ENCODE data around the gene PLXNB3.

PLXNB3 gene

DNA sequence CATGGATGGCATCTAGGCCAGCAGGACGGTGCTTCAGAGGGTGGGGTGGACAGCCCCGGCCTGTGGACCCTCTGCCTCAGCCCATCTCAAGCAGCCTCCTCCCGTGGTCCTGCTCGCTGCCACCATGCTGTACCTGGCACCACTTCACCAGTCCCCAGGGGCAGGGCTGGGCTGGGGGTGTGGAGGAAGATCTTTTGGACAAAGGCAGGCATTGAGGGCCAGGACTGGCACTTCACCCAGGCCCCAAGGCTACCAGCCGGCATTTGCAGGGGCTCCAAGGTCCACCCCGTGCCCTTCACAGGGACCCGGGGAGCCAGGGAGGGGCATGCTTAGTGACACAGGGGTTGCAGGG, 713 bp downstream of the PLXNB3 start:
- Histone ChIP-seq H3K9ac (no peak overlapping the region), H4K20me1 (ENCODE audit: insufficient read depth) (no peaks in the 10 kb centered on the region), H3K4me3 (IDR thresholded peaks at IDR 0.05; ENCODE audit: insufficient read depth, low read depth, low read length) (no peak overlapping the region), H3K79me2 (ENCODE audit: insufficient read depth, low read depth) (no peaks in the 10 kb centered on the region), H3K27me3 (ENCODE audit: insufficient read depth, low read depth) (no peaks in the 10 kb centered on the region), H3K27ac (no peak overlapping the region), H3K36me3 (ENCODE audit: insufficient read depth) (no peaks in the 10 kb centered on the region), H3K4me2 (no peak overlapping the region), H2AFZ (ENCODE audit: low read depth) (no peak overlapping the region), H3K4me1 (ENCODE audit: low read depth, poor library complexity, severe bottlenecking) (no peaks in the 10 kb centered on the region)
- TF ChIP-seq CTCF (conservative IDR thresholded peaks at IDR 0.05; ENCODE audit: low read depth, low read length), result no peak

DNA sequence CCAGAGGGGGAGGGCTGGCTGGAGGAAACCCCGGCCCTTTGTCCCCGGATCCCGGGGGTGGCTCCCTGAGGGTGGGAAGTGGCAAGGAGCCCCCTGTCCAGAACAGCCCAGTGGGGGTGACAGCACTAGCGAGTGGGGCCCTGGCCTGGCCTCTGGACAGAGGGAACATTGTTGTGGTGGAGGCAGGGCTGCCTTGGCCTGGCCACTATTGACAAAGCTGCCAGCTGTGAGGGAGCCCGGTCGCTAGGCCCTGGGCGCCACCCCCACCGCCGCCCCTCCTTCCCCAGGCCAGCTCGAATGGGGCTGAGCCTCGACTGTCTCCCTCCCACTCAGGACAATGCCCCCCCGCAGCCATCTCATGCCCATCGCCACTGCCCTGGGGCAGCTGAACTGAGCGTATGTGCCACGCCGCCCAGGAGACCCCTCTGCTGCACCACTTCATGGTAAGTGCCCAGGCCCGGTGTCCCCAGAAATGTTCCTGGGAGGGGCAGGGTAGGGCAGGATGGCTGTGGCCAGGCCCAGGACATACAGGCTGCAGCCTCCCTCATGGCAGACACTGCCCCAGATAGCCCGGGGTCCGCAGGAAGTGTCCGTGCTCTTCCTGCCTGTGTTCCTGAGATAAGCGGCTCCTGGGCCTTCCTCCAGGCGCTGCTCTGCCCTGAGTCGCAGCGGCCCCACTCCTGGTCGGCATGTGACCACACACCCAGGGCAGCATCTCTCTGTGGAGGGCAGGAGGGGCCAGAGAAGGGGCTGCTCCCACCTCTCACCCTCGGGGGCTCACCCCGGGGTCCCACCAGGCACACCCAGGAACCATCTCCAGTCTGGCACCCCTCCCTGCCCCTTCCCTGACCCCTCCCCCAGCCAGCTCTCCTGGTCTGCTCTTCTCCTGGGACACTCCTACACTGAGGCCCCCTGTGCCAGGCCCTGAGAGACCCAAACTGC, 1.4 kb downstream of the PLXNB3 start:
- Histone ChIP-seq H3K4me1 (ENCODE audit: low read depth, poor library complexity, severe bottlenecking) (no peaks in the 10 kb centered on the region), H2AFZ (ENCODE audit: low read depth) (no peak overlapping the region), H3K79me2 (ENCODE audit: insufficient read depth, low read depth) (no peaks in the 10 kb centered on the region), H3K4me2 (no peak overlapping the region), H3K9ac (no peak overlapping the region), H3K36me3 (ENCODE audit: insufficient read depth) (no peaks in the 10 kb centered on the region), H3K4me3 (IDR thresholded peaks at IDR 0.05; ENCODE audit: insufficient read depth, low read depth, low read length) (no peak overlapping the region), H4K20me1 (ENCODE audit: insufficient read depth) (no peaks in the 10 kb centered on the region), H3K27ac (no peak overlapping the region), H3K27me3 (ENCODE audit: insufficient read depth, low read depth) (no peaks in the 10 kb centered on the region; the same call in 1 of the 2 replicates)
- no peak for TF ChIP-seq CTCF (conservative IDR thresholded peaks at IDR 0.05; ENCODE audit: low read depth, low read length)

- Histone ChIP-seq H3K9ac (no peak overlapping the region), H3K79me2 (ENCODE audit: insufficient read depth, low read depth) (no peaks in the 10 kb centered on the region), H3K27ac (no peak overlapping the region), H3K27me3 (ENCODE audit: insufficient read depth, low read depth) (no peaks in the 10 kb centered on the region; the same call in 1 of the 2 replicates), H3K4me3 (IDR thresholded peaks at IDR 0.05; ENCODE audit: insufficient read depth, low read depth, low read length) (no peak overlapping the region), H3K4me2 (no peak overlapping the region), H4K20me1 (ENCODE audit: insufficient read depth) (no peaks in the 10 kb centered on the region), H3K36me3 (ENCODE audit: insufficient read depth) (no peaks in the 10 kb centered on the region), H3K4me1 (ENCODE audit: low read depth, poor library complexity, severe bottlenecking) (no peaks in the 10 kb centered on the region), H2AFZ (ENCODE audit: low read depth) (no peak overlapping the region)
- TF ChIP-seq CTCF (conservative IDR thresholded peaks at IDR 0.05; ENCODE audit: low read depth, low read length), result no peak
These were observed 2.2 kb downstream of the PLXNB3 start for GRCh38 chrX:153766098-153766817.

- H3K36me3 ChIP-seq (ENCODE audit: insufficient read depth), result no peaks in the 10 kb centered on the region
- H3K27ac ChIP-seq, result no peak overlapping the region
- no peak overlapping the region for H3K9ac ChIP-seq
- no peaks in the 10 kb centered on the region for H3K79me2 ChIP-seq (ENCODE audit: insufficient read depth, low read depth)
- no peak for TF ChIP-seq CTCF (conservative IDR thresholded peaks at IDR 0.05; ENCODE audit: low read depth, low read length)
- no peak overlapping the region for H3K4me3 ChIP-seq (IDR thresholded peaks at IDR 0.05; ENCODE audit: insufficient read depth, low read depth, low read length)
- no peaks in the 10 kb centered on the region; the same call in 1 of the 2 replicates for H3K27me3 ChIP-seq (ENCODE audit: insufficient read depth, low read depth)
- no peaks in the 10 kb centered on the region for H4K20me1 ChIP-seq (ENCODE audit: insufficient read depth)
- H2AFZ ChIP-seq (ENCODE audit: low read depth), result no peak overlapping the region
- no peak overlapping the region for H3K4me2 ChIP-seq
- no peaks in the 10 kb centered on the region for H3K4me1 ChIP-seq (ENCODE audit: low read depth, poor library complexity, severe bottlenecking)
These were observed 3.0 kb downstream of the PLXNB3 start for GRCh38 chrX:153766871-153767673.
